KOPT-K1 (cell line): ENCODE measurements around the gene HSD17B12.

Experiments used
- H3K27ac ChIP-seq: fragments of 200-600 bp; sonication (generic); 2 replicates; pipeline ENCODE4 v1.5.1; 2016; ENCODE audit warnings: antibody characterized with exemption, mild to moderate bottlenecking, low read depth, low read length; ENCODE audit not compliant: poor library complexity, severe bottlenecking
- H3K36me3 ChIP-seq: fragments of 200-600 bp; sonication (generic); 2 replicates; pipeline ENCODE4 v1.5.1; 2017; ENCODE audit warnings: antibody characterized with exemption, mild to moderate bottlenecking, low read length, moderate library complexity; ENCODE audit not compliant: insufficient read depth
- H3K9me3 ChIP-seq: fragments of 200-600 bp; sonication (generic); 2 replicates; pipeline ENCODE4 v1.5.1; 2017; ENCODE audit warnings: antibody characterized with exemption, low read length, mild to moderate bottlenecking; ENCODE audit not compliant: insufficient read depth, poor library complexity, severe bottlenecking

Gene HSD17B12

DNA sequence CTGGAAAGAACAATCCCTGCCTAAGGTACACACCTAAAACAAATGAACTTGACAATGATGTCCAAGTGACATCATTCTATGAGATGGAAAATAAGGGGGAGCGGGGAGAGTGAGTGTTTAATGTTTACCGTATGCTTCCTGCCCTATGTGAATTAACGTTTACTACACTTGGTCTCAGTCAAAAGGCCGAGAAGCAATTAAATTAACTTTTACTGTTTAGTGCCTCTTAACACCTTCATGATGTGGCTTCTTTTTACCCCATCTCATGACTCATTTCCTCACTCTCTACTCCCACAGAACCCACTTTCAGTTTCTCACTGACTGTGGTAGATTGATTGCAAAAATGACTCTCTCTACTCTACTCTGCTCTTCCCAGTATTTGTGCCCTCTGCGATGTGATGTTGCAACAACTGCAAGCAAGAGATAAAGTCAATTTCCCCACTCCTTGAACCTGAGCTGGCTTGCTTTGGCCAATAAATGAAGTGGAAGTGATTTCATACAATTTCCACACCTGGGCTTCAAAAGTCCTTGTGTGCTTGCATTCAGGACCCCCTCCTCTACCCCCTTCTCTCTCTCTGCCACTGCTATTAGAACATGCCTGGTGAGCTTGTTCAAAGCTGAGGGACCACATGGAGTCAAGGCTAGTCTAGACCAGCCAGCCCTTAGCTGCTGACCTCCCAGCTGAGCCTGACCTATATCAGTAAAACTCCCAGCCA, 188.5 kb downstream of the HSD17B12 start:
- H3K27ac ChIP-seq: peak overlapping the region; percentile 67
- no peaks in the 10 kb centered on the region for H3K36me3 ChIP-seq
- H3K9me3 ChIP-seq: no peaks in the 10 kb centered on the region

DNA sequence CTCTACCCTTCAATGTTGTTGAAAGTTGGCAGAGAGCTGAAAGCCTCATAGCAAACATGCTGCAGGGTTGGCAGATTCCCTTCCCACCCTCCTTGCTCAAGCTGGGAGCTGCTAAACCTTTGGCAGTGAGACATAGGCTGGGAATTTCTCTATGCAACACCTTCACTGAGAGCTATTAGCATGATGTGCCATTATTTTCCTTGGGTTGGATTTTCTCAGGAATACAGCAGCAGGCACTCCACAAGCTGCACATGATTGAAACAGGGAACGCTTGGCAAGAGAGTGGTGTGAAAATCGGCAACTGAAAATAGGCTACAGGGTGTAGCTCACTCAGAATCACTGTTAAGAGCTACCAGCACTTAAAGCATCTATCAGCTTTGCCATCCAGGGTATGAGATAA, 190.5 kb downstream of the HSD17B12 start:
- Histone ChIP-seq H3K9me3 (no peaks in the 10 kb centered on the region), H3K27ac (no peak overlapping the region), H3K36me3 (no peaks in the 10 kb centered on the region)

DNA sequence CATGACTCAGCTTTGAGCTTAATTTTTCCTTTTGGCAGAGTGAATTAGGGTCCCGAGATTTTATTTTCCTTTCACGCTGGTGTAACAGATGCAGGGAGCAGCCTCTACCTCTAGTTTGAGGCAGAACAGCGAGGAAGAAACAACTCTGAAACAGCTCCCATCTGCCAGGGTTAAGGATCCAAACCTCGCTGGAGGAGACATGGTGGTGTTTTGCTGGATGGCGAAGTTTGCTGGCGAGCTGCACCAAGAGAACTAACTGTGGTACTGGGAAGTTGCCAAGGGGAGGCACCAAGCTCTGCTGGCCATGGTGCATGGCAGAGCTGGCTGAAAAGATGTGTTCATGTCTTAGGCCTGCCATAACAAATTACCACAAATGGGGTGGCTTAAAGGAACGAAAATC, 192.5 kb downstream of the HSD17B12 start:
- no peaks in the 10 kb centered on the region for H3K36me3 ChIP-seq
- H3K27ac ChIP-seq: no peak overlapping the region
- no peaks in the 10 kb centered on the region for H3K9me3 ChIP-seq

DNA sequence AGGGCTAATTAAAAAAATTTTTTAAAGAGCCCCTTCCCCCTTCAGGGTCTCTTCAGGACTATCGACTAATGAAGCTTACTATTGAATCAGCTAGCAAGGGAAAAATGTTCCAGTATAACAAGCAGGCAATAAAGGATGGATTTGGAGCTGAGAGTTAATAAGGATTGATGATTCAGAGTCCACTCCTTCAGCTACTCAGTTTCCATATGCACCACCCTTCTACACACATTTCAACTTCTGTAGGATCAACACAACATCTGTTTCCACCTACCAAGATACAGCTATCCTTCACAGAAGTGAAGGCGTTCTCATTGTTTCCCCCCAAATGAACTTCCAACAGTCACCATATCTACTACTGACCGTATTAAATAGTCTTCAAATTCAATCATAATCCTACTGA, 193.5 kb downstream of the HSD17B12 start:
- Histone ChIP-seq H3K36me3 (no peaks in the 10 kb centered on the region), H3K27ac (no peak overlapping the region), H3K9me3 (no peaks in the 10 kb centered on the region)

DNA sequence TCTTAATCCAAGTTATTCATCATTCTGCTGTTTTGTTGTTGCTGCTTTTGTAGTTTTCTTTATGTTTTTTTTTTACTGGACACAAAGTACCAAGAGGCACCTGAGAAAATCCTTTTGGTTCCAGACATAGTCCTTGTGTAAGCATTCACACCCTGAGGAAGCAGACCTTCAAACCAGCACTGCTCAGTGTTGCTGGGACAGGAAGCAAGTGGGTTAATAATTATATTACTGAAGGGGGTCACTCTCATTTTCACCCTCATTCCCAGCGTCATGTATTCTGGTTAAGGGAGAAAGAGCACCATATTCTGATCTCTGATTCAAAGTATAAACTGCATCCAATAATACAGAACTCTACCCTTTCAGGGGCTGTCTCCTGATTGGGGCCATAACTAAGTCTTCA, 194.2 kb downstream of the HSD17B12 start:
- Histone ChIP-seq H3K27ac (no peak overlapping the region), H3K36me3 (no peaks in the 10 kb centered on the region), H3K9me3 (no peaks in the 10 kb centered on the region)

DNA sequence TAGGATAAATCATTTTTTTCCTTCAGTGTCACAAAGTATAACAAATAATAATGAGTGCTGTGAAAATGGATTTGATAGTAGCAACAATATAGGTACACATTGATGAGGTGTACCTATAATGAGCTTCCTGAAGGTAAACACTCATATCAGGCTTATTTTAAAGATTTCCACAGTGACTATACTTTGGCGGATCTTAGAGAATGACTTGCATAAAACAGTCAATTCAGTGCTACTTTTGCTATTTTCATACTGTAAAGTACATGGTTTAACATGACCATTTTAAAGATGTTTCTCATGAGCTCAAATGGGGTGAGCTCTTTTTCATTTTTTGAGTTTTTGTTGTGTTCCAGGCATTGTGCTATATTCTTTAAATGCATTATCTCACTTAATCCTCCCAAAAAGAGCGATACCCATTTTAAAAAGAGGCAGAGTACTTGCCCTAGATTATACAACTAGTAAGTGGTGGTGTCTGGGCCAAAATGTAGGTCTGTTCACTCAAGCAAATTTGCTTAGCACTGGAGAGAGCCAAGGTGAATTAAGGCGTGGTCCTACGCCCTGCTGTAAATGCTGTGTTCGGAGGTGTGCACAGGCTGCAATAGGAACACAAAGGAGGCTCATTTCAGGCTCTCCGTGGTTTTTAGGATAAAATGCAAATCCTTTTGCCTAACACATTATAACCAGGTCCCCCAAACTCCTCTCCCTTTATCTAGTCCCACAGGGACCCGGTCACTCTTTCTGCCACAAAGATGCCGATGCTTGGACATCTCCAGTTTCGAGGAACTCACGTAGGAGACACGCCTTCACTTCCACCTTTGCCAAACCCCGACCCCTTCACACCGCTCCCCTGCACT, 199.5 kb downstream of the HSD17B12 start:
- H3K27ac ChIP-seq: peak overlapping the region; percentile 68
- H3K36me3 ChIP-seq: peaks cover 26% of the 10 kb centered on the region
- no peaks in the 10 kb centered on the region for H3K9me3 ChIP-seq

DNA sequence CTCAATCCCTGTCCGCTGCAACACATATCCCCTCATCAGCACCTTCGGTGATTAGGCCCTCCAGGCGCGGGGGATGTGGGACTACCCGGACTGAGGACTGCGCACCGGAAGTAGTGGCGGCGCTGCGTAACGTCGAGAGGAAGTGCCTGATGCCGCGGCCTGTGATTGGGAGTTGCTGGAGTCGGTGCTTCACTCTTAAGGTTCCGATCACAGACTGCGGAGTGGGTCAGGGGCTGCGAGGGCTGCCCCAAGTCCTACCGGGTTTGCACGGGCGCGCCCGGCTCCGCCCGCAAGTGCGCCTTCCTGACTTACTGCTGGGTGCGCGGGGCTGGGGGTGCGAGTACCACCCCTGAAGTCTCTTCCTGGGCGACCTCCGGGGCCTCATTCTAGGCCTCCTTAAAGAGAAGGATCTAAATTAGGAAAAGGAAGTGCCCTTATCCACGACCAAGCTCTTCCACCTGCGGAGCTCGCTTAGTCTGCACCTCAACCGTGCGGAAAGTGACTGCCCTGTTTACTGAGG, 200.2 kb downstream of the HSD17B12 start, which contains the start of gene ALKBH3:
ALKBH3 (plus strand) TSS at position 192 of the 520 bp plus-strand sequence. CDS start 1,822 bp downstream, outside the sequence.
- Histone ChIP-seq H3K27ac (peak within 1 kb of the TSS; percentile 68), H3K36me3 (peaks cover 33% of the 10 kb centered on the region), H3K9me3 (no peaks in the 10 kb centered on the region)

DNA sequence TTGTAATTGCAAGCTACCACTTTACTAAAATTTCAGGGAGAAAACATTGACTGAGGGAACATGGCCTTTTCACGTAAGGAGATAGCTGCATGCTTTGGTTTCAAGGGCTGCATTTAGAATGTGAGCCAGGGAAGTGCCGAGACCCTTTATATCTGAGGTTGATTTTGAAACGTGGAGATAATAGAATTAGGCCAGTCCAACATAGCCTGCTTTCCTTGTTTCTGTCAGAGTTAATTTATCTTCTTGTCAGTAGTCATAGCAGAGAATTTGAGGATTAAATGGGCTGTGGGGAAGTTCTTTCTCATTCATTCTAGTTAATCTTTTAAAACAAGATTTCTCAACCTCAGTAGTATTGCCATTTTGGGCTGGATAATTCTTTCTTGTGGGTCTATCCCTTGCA, 212.3 kb downstream of the HSD17B12 start:
- H3K27ac ChIP-seq: no peak overlapping the region
- H3K36me3 ChIP-seq: peaks cover 95% of the 10 kb centered on the region
- H3K9me3 ChIP-seq: no peaks in the 10 kb centered on the region

DNA sequence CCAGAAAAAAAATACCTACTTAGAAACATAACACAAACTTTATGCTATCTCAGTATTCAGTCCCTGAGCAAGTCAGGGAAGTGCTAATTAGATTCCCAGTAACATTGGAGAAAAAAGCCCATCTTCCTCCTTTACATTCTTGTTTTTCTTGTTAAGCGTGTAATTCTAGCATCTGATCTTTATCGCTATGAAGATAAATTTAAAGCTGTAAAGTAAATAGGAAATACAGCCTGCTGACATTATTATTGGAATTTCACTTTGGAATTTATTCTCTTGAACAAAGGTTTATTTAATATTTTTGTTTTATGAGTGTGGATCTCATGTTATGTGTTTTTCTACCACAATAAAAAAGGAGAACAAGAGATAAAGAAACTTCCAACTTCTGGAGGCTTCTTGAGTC, 214.0 kb downstream of the HSD17B12 start:
- Histone ChIP-seq H3K9me3 (no peaks in the 10 kb centered on the region), H3K27ac (no peak overlapping the region), H3K36me3 (peaks cover 96% of the 10 kb centered on the region)

DNA sequence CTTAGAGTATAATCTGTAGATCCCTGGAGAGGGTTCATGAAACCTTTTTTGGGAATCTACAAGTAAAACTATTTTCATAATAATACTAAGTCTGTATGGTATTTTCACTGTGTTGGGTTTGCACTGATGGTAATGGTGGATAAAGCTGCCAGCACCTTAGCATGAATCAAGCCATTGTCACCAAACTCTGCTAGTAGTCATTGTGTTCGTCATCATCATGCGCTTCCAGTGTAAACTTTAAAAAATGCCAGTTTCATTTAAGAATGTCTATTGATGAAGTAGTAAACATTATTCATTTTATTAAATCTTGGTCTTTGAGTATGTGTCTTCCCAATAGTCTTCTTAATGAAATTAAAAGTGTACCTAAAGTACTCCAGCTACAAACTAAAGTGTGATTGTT, 215.1 kb downstream of the HSD17B12 start:
- H3K36me3 ChIP-seq: peaks cover 90% of the 10 kb centered on the region
- H3K9me3 ChIP-seq: no peaks in the 10 kb centered on the region

DNA sequence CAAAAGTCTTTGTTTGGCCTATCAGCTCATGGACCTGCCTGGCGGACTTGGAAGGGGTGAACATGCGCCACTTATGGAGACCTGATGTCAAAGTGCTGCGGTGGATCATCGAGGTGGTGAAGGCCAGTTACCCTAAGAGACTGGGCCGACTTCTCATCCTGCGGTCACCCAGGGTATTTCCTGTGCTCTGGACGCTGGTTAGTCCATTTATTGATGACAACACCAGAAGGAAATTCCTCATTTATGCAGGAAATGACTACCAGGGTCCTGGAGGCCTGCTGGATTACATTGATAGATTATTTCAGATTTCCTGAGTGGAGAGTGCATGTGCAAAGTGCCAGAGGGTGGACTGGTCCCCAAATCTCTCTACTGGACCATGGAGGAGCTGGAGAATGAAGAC, 218.0 kb downstream of the HSD17B12 start:
- no peak overlapping the region for H3K27ac ChIP-seq
- no peaks in the 10 kb centered on the region for H3K9me3 ChIP-seq
- H3K36me3 ChIP-seq: peaks cover 89% of the 10 kb centered on the region

More for the DNA sequence above, 215.1 kb downstream of the HSD17B12 start:
- H3K27ac ChIP-seq: no peak overlapping the region

DNA sequence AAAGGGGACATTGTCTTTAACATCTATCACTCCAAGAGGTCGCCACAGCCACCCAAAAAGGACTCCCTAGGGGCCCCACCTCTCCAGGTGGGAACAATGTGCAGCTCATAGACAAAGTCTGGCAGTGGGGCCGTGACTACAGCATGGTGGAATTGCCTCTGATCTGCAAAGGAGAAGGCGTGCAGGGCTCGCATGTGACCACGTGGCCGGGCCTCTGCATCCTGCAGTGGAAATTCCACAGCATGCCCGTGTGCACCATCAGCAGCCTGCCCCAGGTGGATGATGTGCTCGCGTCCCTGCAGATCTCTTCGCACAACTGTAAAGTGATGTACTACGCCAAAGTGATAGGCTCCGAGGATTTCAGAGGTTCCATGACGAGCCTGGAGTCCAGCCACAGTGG, 218.6 kb downstream of the HSD17B12 start:
- no peak overlapping the region for H3K27ac ChIP-seq
- H3K36me3 ChIP-seq: peaks cover 89% of the 10 kb centered on the region
- no peaks in the 10 kb centered on the region for H3K9me3 ChIP-seq

DNA sequence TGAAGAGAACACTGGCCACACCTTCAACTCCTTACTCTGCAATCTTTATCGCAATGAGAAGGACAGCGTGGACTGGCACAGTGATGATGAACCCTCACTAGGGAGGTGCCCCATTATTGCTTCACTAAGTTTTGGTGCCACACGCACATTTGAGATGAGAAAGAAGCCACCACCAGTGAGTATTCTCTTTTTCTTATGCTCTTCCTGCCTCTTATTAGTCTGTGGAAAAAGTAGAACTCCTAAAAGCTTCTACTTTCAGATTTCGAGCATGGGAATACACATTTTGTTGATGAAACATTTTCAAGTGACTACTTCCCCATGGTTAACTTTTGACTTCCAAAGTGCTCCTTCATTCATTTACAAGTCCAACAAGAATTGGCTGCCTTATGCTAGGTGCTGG, 221.0 kb downstream of the HSD17B12 start:
- Histone ChIP-seq H3K9me3 (no peaks in the 10 kb centered on the region), H3K27ac (no peak overlapping the region), H3K36me3 (peaks cover 86% of the 10 kb centered on the region)

DNA sequence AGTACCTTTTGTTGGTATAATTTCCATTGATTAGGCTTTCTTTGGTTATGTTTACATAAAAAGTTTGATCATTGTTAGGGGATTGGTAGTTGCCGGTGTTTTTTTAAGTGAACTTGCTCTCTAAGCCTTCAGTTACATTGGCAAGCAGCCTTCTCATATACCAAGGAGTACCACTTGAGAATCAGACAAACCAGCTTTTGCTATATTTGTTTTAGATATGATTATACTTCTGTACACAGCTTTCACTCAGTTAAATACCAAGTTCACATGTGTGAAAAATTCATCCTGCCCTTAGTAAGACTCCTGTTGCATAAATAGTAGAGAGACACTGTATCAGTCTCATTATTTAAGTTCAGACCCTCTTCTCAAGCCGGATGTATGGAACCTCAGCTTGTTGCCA, 222.5 kb downstream of the HSD17B12 start:
- Histone ChIP-seq H3K9me3 (no peaks in the 10 kb centered on the region), H3K27ac (no peak overlapping the region), H3K36me3 (peaks cover 87% of the 10 kb centered on the region)

DNA sequence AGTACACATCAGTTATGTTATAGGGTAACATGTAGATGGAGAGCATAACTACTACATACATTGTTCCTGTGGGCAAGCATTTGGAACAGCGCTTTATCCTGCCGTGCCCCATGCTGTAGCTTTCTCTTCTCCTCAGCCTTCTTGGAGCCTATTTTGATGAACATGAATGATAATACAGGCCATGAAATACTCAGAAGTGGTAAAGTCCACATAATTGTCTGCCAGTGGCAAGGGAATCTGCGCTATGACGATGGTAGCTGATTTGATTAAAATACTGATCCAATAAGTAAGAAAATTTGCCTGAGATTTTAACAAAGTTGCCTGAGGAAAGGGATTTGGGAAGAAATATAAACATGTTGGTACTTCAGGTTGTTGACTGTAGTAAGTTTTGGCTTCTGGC, 223.4 kb downstream of the HSD17B12 start:
- H3K36me3 ChIP-seq: peaks cover 87% of the 10 kb centered on the region
- no peak overlapping the region for H3K27ac ChIP-seq
- no peaks in the 10 kb centered on the region for H3K9me3 ChIP-seq
